AG04450 (cell line): ENCODE data around the gene HOPX. TPM values are rescaled to one million over a fixed set of nuclear protein-coding genes. Genes with fewer than 3 reads are reported as not detected.

Experiments
- CTCF ChIA-PET: fragments of 300-600, 350-600 bp; formaldehyde crosslinking; extraction: SDS; loops from one replicate; lab custom pipeline; 2022; ENCODE audit warnings: antibody characterized with exemption, inconsistent platforms; lab: Charles Lee
- POLR2A ChIA-PET: fragments of 350-600 bp; formaldehyde crosslinking; extraction: SDS; loops from one replicate; lab custom pipeline; 2021; ENCODE audit warnings: antibody characterized with exemption, inconsistent platforms; lab: Yijun Ruan, JAX
- DNase-seq: peaks from one replicate; pipeline ENCODE4 v3.0.0-alpha.2; 2011; ENCODE audit warnings: low read depth, low spot score
- H3K27ac ChIP-seq: one replicate; pipeline ENCODE4 v1.5.1; 2012; ENCODE audit warnings: low read depth, low read length, control low read depth
- H3K27me3 ChIP-seq: one replicate; pipeline ENCODE4 v1.6.0; 2012; ENCODE audit warnings: low read length; ENCODE audit not compliant: control insufficient read depth, insufficient read depth
- H3K4me3 ChIP-seq: 2 replicates; pipeline ENCODE4 v1.5.1; 2011; ENCODE audit warnings: mild to moderate bottlenecking, low read depth, low read length, control low read depth
- H3K9me3 ChIP-seq: 2 replicates; pipeline ENCODE4 v1.5.1; 2012; ENCODE audit warnings: low read length; ENCODE audit not compliant: control insufficient read depth, insufficient read depth
- polyA plus RNA-seq: library from polyadenylated mRNA; depleted of rRNA; stranded (reverse); fragments of >200 nt; gene quantifications from 2 replicates; pipeline ENCODE4 v1.2.3, GENCODE V29; 2011
- TF ChIP-seq, protein P1 (sequence below): IDR thresholded peaks from 2 replicates; pipeline ENCODE4 v1.5.1; 2011; ENCODE audit warnings: low read depth, low read length, control low read depth, inconsistent platforms

HOPX gene
- polyA plus RNA-seq, 1 experiment = 2.9 TPM

DNA sequence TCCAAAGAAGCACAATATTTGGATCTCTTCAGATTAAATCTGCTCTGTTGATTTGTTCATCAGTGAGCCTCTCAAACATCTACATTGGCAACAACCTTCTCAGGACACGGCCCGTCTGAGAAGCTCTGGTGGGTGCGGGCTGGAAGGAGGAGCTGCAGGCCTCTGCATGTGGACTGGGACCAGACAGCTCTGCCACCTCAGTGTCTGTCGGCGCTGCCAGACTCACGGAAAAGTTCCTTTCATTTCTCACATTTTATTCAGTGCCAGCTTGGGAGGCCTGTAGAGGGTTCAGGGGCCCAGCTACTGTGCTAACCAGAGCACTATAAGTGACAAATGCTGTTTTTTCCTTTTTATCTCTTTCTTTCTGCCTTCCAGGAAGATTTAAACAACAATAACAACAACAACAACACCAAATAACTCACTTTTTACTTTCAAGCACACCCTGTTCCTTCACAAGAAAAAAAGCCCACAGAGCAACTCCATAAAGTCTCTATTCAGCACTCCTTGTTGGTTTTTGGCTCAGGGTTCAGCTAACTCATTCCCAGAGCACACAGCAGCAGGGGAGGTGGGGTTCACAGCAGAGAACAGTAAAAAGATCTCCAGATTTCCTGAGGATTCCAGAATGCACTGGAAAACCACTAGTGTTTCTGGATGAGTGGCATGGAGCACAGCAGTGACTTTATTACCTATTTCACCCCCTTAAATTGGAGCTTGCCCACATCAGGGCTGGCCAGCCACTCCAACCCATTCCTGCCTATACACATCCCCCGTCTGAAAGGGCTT, 23.2 kb upstream of the HOPX start:
- Histone ChIP-seq H3K9me3 (no peaks in the 10 kb centered on the region), H3K27ac (no peak overlapping the region), H3K27me3 (peaks cover 6% of the 10 kb centered on the region), H3K4me3 (no peak overlapping the region)
- CTCF ChIA-PET = no interaction called here
- POLR2A ChIA-PET = no interaction called here
- TF ChIP-seq, protein P1, sequence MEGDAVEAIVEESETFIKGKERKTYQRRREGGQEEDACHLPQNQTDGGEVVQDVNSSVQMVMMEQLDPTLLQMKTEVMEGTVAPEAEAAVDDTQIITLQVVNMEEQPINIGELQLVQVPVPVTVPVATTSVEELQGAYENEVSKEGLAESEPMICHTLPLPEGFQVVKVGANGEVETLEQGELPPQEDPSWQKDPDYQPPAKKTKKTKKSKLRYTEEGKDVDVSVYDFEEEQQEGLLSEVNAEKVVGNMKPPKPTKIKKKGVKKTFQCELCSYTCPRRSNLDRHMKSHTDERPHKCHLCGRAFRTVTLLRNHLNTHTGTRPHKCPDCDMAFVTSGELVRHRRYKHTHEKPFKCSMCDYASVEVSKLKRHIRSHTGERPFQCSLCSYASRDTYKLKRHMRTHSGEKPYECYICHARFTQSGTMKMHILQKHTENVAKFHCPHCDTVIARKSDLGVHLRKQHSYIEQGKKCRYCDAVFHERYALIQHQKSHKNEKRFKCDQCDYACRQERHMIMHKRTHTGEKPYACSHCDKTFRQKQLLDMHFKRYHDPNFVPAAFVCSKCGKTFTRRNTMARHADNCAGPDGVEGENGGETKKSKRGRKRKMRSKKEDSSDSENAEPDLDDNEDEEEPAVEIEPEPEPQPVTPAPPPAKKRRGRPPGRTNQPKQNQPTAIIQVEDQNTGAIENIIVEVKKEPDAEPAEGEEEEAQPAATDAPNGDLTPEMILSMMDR = no peak
- DNase-seq = no peak

DNA sequence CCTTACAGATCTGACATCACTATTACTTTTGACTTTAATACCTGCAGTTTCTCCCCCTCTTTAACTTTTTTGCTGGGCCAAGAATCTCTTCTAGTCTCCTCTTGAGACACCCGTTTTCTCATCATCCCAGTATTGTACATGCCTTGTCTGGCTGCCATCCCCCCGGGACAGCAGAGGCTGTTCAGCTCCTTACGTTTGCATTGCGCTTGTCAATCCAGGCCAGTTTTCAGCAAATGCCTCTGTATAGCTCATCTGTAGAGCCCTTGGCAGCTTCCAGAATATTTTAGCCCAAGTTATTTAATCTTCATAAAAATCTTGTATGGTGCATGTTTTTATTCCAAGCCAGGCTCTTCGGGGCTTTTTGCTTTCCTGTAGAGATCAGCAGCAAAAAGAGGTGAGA, 22.3 kb upstream of the HOPX start:
- TF ChIP-seq, protein P1 = no peak
- H3K9me3 ChIP-seq = no peaks in the 10 kb centered on the region
- H3K27me3 ChIP-seq = peaks cover 6% of the 10 kb centered on the region
- ChIA-PET CTCF (no interaction called here), POLR2A (no interaction called here)
- H3K4me3 ChIP-seq = no peak overlapping the region
- DNase-seq = no peak
- H3K27ac ChIP-seq = no peak overlapping the region

DNA sequence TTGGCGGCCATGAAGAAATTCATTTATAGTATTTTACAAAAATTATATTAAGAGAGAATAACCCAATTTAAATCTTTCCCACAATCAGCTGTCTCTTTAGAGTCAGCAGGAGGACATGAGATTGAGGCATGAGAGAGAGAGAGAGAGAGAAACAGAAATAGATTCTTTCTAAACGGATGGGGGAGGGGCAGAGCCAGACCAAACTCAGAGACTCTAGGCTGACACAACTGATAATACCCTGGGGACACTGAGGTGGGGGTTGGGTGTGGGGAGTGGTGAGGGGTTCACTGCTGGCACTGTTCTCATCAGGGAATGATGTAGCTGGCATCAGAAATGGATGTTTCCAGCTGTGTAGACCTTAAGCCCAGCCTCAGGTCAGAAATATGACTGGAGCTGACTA, 20.5 kb upstream of the HOPX start:
- ChIA-PET POLR2A (no interaction called here), CTCF (no interaction called here)
- TF ChIP-seq, protein P1 = no peak
- Histone ChIP-seq H3K9me3 (no peaks in the 10 kb centered on the region), H3K4me3 (no peak overlapping the region), H3K27me3 (peaks cover 4% of the 10 kb centered on the region), H3K27ac (no peak overlapping the region)
- DNase-seq = no peak

DNA sequence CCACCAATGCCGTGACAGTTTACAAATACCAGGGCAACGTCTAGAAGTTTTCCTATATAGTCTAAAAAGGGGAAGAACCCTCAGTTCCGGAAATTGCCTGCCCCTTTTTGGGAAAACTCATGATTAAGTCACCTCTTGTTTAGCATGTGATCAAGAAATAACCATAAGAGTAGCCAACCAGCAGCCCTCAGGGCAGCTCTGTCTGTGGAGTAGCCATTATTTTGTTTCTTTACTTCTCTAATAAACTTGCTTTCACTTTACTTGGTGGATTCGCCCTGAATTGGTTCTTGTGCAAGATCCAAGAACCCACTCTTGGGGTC, 20.0 kb upstream of the HOPX start:
- DNase-seq = no peak
- ChIA-PET CTCF (no interaction called here), POLR2A (no interaction called here)
- Histone ChIP-seq H3K4me3 (no peak overlapping the region), H3K9me3 (no peaks in the 10 kb centered on the region), H3K27me3 (peaks cover 2% of the 10 kb centered on the region), H3K27ac (no peak overlapping the region)
- TF ChIP-seq, protein P1 = no peak

DNA sequence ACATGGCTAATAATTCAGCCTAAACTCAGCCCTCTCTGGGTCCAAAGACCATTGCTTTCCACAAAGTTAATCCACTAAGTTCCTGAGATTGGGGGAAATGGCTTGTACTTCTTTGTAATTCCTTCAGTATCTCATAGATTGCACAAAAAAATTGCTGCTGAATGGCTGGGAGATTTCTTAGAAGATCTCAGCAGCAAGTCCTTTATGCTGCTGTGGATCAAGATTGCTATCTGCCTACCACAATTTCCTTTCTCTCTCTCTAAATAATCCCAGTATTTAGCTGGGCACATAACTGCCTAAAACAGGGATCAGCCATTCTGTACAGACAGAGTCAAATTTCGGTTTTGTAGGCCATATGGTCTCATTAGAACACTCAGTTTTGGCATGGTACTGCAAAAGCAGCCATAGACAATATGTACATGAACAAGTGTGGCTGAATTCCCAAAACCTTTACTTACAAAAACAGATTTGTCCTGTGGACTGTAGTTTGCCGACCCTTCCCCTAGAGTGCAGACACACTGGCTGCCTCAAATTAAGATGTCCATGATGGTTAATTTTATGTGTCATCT, 18.5 kb upstream of the HOPX start:
- DNase-seq = no peak
- no peaks in the 10 kb centered on the region for H3K27me3 ChIP-seq
- ChIA-PET POLR2A (no interaction called here), CTCF (no interaction called here)
- H3K4me3 ChIP-seq = no peak overlapping the region
- no peaks in the 10 kb centered on the region for H3K9me3 ChIP-seq
- no peak overlapping the region for H3K27ac ChIP-seq
- TF ChIP-seq, protein P1 = no peak
